Large intestine (tissue), 3 donors: ENCODE measurements around the gene SHC3. TPM values are rescaled to one million over a fixed set of nuclear protein-coding genes. Genes with fewer than 3 reads are reported as not detected.

Experiments
- DNase-seq, 2 donors: peaks; one replicate each; pipeline versions ENCODE4 v3.0.0 to v3.0.0-alpha.2; 2013
- H3K27ac ChIP-seq: one replicate; pipeline ENCODE4 v1.5.1; 2013; ENCODE audit warnings: low read length
- H3K27me3 ChIP-seq: 2 replicates; pipeline ENCODE4 v1.6.1; 2013; ENCODE audit warnings: low read length; ENCODE audit not compliant: control insufficient read depth, insufficient read depth
- H3K36me3 ChIP-seq: 2 replicates; pipeline ENCODE4 v1.6.1; 2013; ENCODE audit warnings: low read length; ENCODE audit not compliant: control insufficient read depth, insufficient read depth
- H3K4me1 ChIP-seq: one replicate; pipeline ENCODE4 v1.6.1; 2013; ENCODE audit warnings: low read length; ENCODE audit not compliant: control insufficient read depth, insufficient read depth
- H3K4me3 ChIP-seq: one replicate; pipeline ENCODE4 v1.5.1; 2013; ENCODE audit warnings: low read length
- H3K9me3 ChIP-seq: one replicate; pipeline ENCODE4 v1.6.1; 2013; ENCODE audit warnings: mild to moderate bottlenecking, low read depth, low read length, moderate library complexity; ENCODE audit not compliant: control insufficient read depth
- WGBS: methylation state at CpG from one replicate; pipeline ENCODE4 v1.1.5; 2013; ENCODE audit warnings: low lambda C conversion rate; ENCODE audit not compliant: insufficient coverage; 5-methylcytosine and 5-hydroxymethylcytosine counted together
- polyA plus RNA-seq: library from polyadenylated mRNA; unstranded; fragments of 120-200 nt; gene quantifications from one replicate; pipeline ENCODE4 v1.2.1, GENCODE V29; 2013

The SHC3 gene
- polyA plus RNA-seq, 1 donor: 0.69 TPM

GRCh38 chr9:89014153-89014552 is 164.5 kb downstream of the SHC3 start:
- no CpG with 5 or more reads among the region's 7 CpGs for WGBS
- Histone ChIP-seq H3K4me3 (no peak overlapping the region), H3K27ac (no peak overlapping the region), H3K27me3 (no peaks in the 10 kb centered on the region), H3K9me3 (no peaks in the 10 kb centered on the region), H3K4me1 (no peaks in the 10 kb centered on the region), H3K36me3 (no peaks in the 10 kb centered on the region)
- no peak for DNase-seq

- WGBS: no CpG with 5 or more reads among the region's 1 CpG
- no peaks in the 10 kb centered on the region for H3K9me3 ChIP-seq
Measured at GRCh38 chr9:89013660-89014059, 165.0 kb downstream of the SHC3 start.

GRCh38 chr9:89012294-89013042 is 166.2 kb downstream of the SHC3 start:
- no peak for DNase-seq

More at GRCh38 chr9:89013660-89014059, 165.0 kb downstream of the SHC3 start:
- Histone ChIP-seq H3K27me3 (no peaks in the 10 kb centered on the region), H3K4me1 (no peaks in the 10 kb centered on the region), H3K4me3 (no peak overlapping the region), H3K36me3 (no peaks in the 10 kb centered on the region), H3K27ac (no peak overlapping the region)
- DNase-seq: no peak

GRCh38 chr9:89011683-89012082 is 166.9 kb downstream of the SHC3 start:
- no peaks in the 10 kb centered on the region for H3K36me3 ChIP-seq
- H3K27ac ChIP-seq: no peak overlapping the region
- WGBS: no CpG with 5 or more reads among the region's 2 CpGs
- H3K9me3 ChIP-seq: no peaks in the 10 kb centered on the region
- H3K4me3 ChIP-seq: no peak overlapping the region
- DNase-seq: no peak
- H3K27me3 ChIP-seq: no peaks in the 10 kb centered on the region
- H3K4me1 ChIP-seq: no peaks in the 10 kb centered on the region

More at GRCh38 chr9:89012294-89013042, 166.2 kb downstream of the SHC3 start:
- no peaks in the 10 kb centered on the region for H3K27me3 ChIP-seq
- H3K4me1 ChIP-seq: no peaks in the 10 kb centered on the region
- no peaks in the 10 kb centered on the region for H3K9me3 ChIP-seq
- H3K36me3 ChIP-seq: no peaks in the 10 kb centered on the region
- no peak overlapping the region for H3K27ac ChIP-seq
- H3K4me3 ChIP-seq: no peak overlapping the region
- no CpG with 5 or more reads among the region's 13 CpGs for WGBS

- Histone ChIP-seq H3K27ac (no peak overlapping the region), H3K4me3 (no peak overlapping the region), H3K36me3 (no peaks in the 10 kb centered on the region), H3K4me1 (no peaks in the 10 kb centered on the region), H3K27me3 (no peaks in the 10 kb centered on the region), H3K9me3 (no peaks in the 10 kb centered on the region)
- WGBS: no CpG with 5 or more reads among the region's 6 CpGs
- DNase-seq: no peak
Measured at GRCh38 chr9:89010526-89011111, 168.0 kb downstream of the SHC3 start.

- no CpG with 5 or more reads among the region's 10 CpGs for WGBS
- DNase-seq: no peak
Measured at GRCh38 chr9:89010056-89010455, 168.6 kb downstream of the SHC3 start.

GRCh38 chr9:89009546-89009840 is 169.1 kb downstream of the SHC3 start:
- Histone ChIP-seq H3K4me1 (no peaks in the 10 kb centered on the region), H3K4me3 (no peak overlapping the region), H3K27me3 (no peaks in the 10 kb centered on the region), H3K27ac (no peak overlapping the region), H3K9me3 (no peaks in the 10 kb centered on the region), H3K36me3 (no peaks in the 10 kb centered on the region)
- no CpG with 5 or more reads among the region's 9 CpGs for WGBS
- DNase-seq: no peak

More at GRCh38 chr9:89010056-89010455, 168.6 kb downstream of the SHC3 start:
- H3K27me3 ChIP-seq: no peaks in the 10 kb centered on the region
- H3K4me3 ChIP-seq: no peak overlapping the region
- no peaks in the 10 kb centered on the region for H3K4me1 ChIP-seq
- no peaks in the 10 kb centered on the region for H3K9me3 ChIP-seq
- no peak overlapping the region for H3K27ac ChIP-seq
- H3K36me3 ChIP-seq: no peaks in the 10 kb centered on the region

GRCh38 chr9:89008744-89009545 is 169.7 kb downstream of the SHC3 start:
- H3K4me3 ChIP-seq: no peak overlapping the region
- no peak for DNase-seq
- 100% methylated on average over 2 of the region's 12 CpGs for WGBS

GRCh38 chr9:89008055-89008743 is 170.4 kb downstream of the SHC3 start:
- DNase-seq: no peak
- whole genome bisulfite sequencing: no CpG with 5 or more reads among the region's 9 CpGs
- no peaks in the 10 kb centered on the region for H3K27me3 ChIP-seq
- no peaks in the 10 kb centered on the region for H3K36me3 ChIP-seq
- H3K4me1 ChIP-seq: no peaks in the 10 kb centered on the region
- H3K4me3 ChIP-seq: no peak overlapping the region
- no peaks in the 10 kb centered on the region for H3K9me3 ChIP-seq
- H3K27ac ChIP-seq: no peak overlapping the region

More at GRCh38 chr9:89008744-89009545, 169.7 kb downstream of the SHC3 start:
- Histone ChIP-seq H3K27me3 (no peaks in the 10 kb centered on the region), H3K4me1 (no peaks in the 10 kb centered on the region), H3K9me3 (no peaks in the 10 kb centered on the region), H3K27ac (no peak overlapping the region), H3K36me3 (no peaks in the 10 kb centered on the region)
